IPS-NIHi7 (cell line): Measurements from ENCODE around the gene ENPP5.
"Not testable (repeated sequence)": the region's sequence is repeated elsewhere in the genome, so short reads cannot be mapped to it uniquely, and the experiment has no call there.

Experiments
- DNase-seq: peaks from one replicate; pipeline ENCODE4 v3.0.0; 2012; ENCODE audit warnings: mixed read lengths; ENCODE audit errors: extremely low spot score

Gene ENPP5

GRCh38 chr6:46175446-46175845, 4.7 kb upstream of the ENPP5 start:
- DNase-seq: no peak

- DNase-seq: no peak
Observed at GRCh38 chr6:46174904-46175303, 4.1 kb upstream of the ENPP5 start.

GRCh38 chr6:46172176-46172575, 1.4 kb upstream of the ENPP5 start:
- no peak for DNase-seq

- DNase-seq: no peak
Observed at GRCh38 chr6:46160102-46160501, 10.7 kb downstream of the ENPP5 start.

- DNase-seq: no peak
Observed at GRCh38 chr6:46159229-46159628, 11.6 kb downstream of the ENPP5 start.

GRCh38 chr6:46156701-46157100, 14.1 kb downstream of the ENPP5 start:
- DNase-seq: no peak

- DNase-seq: not testable (repeated sequence)
Observed at GRCh38 chr6:46149066-46149465, 21.7 kb downstream of the ENPP5 start.

GRCh38 chr6:46144270-46144669, 26.5 kb downstream of the ENPP5 start:
- no peak for DNase-seq

GRCh38 chr6:46138281-46138680, 32.5 kb downstream of the ENPP5 start:
- DNase-seq: no peak

- no peak for DNase-seq
Observed at GRCh38 chr6:46137387-46137786, 33.4 kb downstream of the ENPP5 start.

GRCh38 chr6:46136831-46137230, 33.9 kb downstream of the ENPP5 start:
- no peak for DNase-seq

GRCh38 chr6:46135176-46135575, 35.6 kb downstream of the ENPP5 start:
- DNase-seq: no peak

GRCh38 chr6:46134216-46134615, 36.6 kb downstream of the ENPP5 start:
- no peak for DNase-seq

GRCh38 chr6:46131291-46131690, 39.5 kb downstream of the ENPP5 start:
- DNase-seq: not testable (repeated sequence)

GRCh38 chr6:46130666-46131065, 40.1 kb downstream of the ENPP5 start:
- DNase-seq: no peak

GRCh38 chr6:46129629-46130511, 40.9 kb downstream of the ENPP5 start, which contains the start of gene ENPP4:
Gene ENPP4 (plus strand): TSS chr6:46129989. CDS start chr6:46139584, 9,595 bp downstream.
- DNase-seq: peak; percentile 100

- DNase-seq: no peak
Observed at GRCh38 chr6:46129291-46129628, 41.5 kb downstream of the ENPP5 start.

- no peak for DNase-seq
Observed at GRCh38 chr6:46128476-46128875, 42.3 kb downstream of the ENPP5 start.

- not testable (repeated sequence) for DNase-seq
Observed at GRCh38 chr6:46119679-46120078, 51.1 kb downstream of the ENPP5 start.

GRCh38 chr6:46118836-46119235, 51.9 kb downstream of the ENPP5 start:
- no peak for DNase-seq

- no peak for DNase-seq
Observed at GRCh38 chr6:46118157-46118556, 52.6 kb downstream of the ENPP5 start.

GRCh38 chr6:46116289-46116688, 54.5 kb downstream of the ENPP5 start:
- no peak for DNase-seq

GRCh38 chr6:46115634-46116033, 55.1 kb downstream of the ENPP5 start:
- DNase-seq: no peak

GRCh38 chr6:46113370-46113769, 57.4 kb downstream of the ENPP5 start:
- peak; percentile 45 for DNase-seq
